ENCODE data around the gene DHRS7C.

DHRS7C gene, protein sequence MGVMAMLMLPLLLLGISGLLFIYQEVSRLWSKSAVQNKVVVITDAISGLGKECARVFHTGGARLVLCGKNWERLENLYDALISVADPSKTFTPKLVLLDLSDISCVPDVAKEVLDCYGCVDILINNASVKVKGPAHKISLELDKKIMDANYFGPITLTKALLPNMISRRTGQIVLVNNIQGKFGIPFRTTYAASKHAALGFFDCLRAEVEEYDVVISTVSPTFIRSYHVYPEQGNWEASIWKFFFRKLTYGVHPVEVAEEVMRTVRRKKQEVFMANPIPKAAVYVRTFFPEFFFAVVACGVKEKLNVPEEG

DNA sequence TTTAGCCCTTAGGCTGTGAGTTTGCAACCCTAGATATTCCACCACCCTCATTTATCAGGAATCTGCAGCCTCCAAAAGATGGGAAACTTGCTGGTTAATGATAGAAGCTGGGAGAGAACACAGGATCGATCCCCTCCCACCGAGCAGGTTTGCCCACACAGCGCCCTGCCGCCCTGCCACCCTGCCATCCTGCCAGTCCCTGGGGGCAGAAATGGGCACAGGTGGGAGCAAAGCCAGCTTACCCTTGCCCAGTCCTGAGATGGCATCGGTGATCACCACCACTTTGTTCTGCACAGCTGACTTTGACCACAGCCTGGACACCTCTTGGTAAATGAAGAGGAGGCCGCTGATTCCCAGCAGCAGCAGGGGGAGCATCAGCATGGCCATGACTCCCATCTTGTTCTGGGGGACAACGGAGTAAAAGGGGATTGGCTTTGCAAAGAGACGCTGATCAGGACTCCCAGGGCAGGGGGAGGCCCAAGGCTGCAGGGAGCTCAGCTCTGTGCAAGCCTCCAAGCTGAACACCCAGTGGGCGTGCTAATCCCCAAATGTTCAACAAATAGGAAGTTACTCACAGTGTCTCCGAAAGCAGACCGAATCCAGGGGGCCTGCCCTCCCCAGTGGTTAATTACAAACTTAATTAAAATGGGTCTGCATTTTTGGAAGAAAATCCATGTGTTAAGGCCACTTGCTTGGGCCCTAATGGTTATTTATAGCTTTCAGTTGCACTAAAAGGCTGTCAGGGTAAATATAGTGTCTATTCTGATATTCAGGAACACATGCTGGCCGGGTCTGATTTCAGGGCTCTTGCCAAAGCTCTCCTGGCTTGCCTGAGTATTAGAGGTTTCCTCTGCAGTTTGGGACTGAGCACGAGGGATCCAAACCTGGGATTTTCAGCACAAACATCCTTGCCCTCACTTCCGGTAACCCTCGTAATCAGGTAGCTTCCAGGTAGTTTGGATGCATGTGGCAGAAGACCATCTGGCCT, at the start of gene DHRS7C:
DHRS7C (minus strand) TSS at position 704 of the 988 bp plus-strand sequence; CDS start at position 396, 308 bp downstream.
- H3K27ac ChIP-seq, result no peak within 1 kb of the TSS

DNA sequence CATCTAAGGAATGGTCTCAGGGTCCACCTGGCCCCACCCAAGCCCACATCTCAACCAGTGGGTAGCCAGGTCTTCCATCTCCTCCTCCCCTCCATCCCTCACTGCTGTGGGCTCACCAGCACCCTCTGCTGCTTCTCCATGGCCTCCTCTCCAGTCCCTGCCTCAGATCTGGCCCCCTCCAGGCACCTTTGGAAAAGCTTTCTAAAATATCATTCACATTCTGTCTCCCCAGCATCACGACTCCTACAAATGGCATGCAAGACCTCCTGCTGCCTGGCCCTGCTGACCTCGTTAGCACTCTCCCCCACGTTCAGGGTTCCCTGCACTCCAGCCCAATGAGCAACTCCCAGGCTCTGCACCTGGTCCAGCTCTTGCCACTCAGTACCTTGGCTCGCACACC, 48.0 kb upstream of the DHRS7C start:
- Histone ChIP-seq H3K4me3 (no peak overlapping the region), H3K27me3 (no peaks in the 10 kb centered on the region), H3K4me1 (peaks cover 0 to 27% (median 15%) of the 10 kb centered on the region in 4 donors), H3K27ac (no peak overlapping the region), H3K36me3 (no peaks in the 10 kb centered on the region), H3K9me3 (no peaks in the 10 kb centered on the region)
- intact Hi-C loops (cut with DNase I; ENCODE audit: low total_unique reads), result no loop called here
- DNase-seq, result no peak
- TF ChIP-seq, protein P1, sequence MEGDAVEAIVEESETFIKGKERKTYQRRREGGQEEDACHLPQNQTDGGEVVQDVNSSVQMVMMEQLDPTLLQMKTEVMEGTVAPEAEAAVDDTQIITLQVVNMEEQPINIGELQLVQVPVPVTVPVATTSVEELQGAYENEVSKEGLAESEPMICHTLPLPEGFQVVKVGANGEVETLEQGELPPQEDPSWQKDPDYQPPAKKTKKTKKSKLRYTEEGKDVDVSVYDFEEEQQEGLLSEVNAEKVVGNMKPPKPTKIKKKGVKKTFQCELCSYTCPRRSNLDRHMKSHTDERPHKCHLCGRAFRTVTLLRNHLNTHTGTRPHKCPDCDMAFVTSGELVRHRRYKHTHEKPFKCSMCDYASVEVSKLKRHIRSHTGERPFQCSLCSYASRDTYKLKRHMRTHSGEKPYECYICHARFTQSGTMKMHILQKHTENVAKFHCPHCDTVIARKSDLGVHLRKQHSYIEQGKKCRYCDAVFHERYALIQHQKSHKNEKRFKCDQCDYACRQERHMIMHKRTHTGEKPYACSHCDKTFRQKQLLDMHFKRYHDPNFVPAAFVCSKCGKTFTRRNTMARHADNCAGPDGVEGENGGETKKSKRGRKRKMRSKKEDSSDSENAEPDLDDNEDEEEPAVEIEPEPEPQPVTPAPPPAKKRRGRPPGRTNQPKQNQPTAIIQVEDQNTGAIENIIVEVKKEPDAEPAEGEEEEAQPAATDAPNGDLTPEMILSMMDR (IDR thresholded peaks at IDR 0.05), result no peak

More for the DNA sequence above, at the start of gene DHRS7C:
- H3K9me3 ChIP-seq, result no peaks in the 10 kb centered on the region
- intact Hi-C loops (cut with DNase I; ENCODE audit: low total_unique reads), result no loop called here
- DNase-seq, result no peak
- no peaks in the 10 kb centered on the region for H3K36me3 ChIP-seq
- H3K4me1 ChIP-seq, result peaks cover 0 to 5% (median 0%) of the 10 kb centered on the region in 4 donors
- peaks cover 0 to 6% of the 10 kb centered on the region in 2 donors for H3K27me3 ChIP-seq
- TF ChIP-seq, protein P1 (IDR thresholded peaks at IDR 0.05), result no peak
- no peak within 1 kb of the TSS for H3K4me3 ChIP-seq

DNA sequence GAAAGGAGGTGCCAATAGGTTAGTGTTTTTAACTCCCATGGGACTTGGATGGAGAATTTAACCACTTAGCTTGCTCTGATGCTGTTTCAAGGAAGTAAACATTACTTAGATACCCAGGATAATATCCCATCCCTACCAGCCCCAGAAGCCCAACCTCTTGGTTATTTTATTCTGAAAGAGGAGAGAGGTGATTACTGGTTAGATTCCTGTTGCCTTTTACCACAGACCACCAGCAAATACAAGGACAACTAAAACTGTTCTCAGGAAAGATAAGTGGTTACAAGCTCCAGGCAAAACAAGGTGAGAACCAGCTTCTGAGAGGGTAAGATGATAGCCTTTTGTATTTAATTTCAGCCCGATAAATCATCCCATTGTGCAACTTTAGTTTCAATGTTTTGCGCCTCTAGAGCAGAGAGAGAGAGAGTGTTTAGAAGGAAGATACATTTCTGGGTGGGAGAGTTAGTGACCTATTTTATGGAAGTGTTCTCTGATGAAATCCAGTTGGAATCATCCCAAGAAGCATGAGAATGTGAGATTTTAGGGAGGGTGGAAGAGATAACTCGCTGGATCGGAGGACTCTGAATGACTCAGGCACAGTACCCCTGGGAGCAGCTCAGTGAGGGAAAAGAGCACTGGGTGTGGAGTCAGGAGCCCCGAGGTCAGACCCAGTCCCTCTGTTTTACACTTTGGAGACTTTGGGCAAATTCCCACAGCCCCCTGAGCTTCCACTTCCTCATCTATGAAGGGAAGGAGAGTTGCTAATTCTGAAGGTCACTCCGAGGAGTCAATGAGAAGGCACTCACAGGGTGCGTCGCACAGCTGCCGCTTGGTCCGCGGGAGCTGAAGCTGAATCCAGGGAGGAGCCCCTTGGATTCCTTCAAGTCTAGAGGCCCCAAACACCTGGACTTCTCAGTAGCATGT, 46.4 kb upstream of the DHRS7C start:
- H3K27me3 ChIP-seq, result no peaks in the 10 kb centered on the region
- H3K36me3 ChIP-seq, result no peaks in the 10 kb centered on the region
- intact Hi-C loops (cut with DNase I; ENCODE audit: low total_unique reads), result no loop called here
- DNase-seq, result peak; percentile 72 to 84
- TF ChIP-seq, protein P1 (IDR thresholded peaks at IDR 0.05), result no peak
- no peak overlapping the region for H3K27ac ChIP-seq
- no peaks in the 10 kb centered on the region for H3K9me3 ChIP-seq
- no peak overlapping the region for H3K4me3 ChIP-seq
- H3K4me1 ChIP-seq, result peaks cover 0 to 19% (median 10%) of the 10 kb centered on the region in 4 donors

DNA sequence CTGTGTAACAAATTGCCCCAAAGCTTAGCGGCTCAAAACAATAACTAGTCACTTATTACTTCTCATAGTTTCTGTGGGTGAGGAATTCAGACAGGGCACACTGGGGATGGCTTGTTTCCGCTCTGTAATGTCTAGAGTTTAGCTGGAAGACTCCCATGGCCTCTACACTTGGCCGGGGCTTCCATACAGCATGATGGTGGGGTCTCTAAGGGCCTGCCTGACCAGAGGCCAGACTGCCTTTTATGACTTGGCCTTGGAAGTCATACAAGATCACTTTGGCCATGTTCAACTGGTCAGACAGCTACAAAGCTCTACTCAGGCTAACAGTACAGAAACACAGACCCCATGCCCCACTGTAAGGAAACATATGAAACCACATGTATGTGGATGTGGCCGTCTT, 42.5 kb upstream of the DHRS7C start:
- no peaks in the 10 kb centered on the region for H3K9me3 ChIP-seq
- no peak overlapping the region for H3K4me3 ChIP-seq
- TF ChIP-seq, protein P1 (IDR thresholded peaks at IDR 0.05), result no peak
- no peaks in the 10 kb centered on the region for H3K36me3 ChIP-seq
- no peak for DNase-seq
- H3K27ac ChIP-seq, result no peak overlapping the region
- intact Hi-C loops (cut with DNase I; ENCODE audit: low total_unique reads), result no loop called here
- H3K4me1 ChIP-seq, result peaks cover 0 to 5% (median 0%) of the 10 kb centered on the region in 4 donors
- H3K27me3 ChIP-seq, result no peaks in the 10 kb centered on the region

DNA sequence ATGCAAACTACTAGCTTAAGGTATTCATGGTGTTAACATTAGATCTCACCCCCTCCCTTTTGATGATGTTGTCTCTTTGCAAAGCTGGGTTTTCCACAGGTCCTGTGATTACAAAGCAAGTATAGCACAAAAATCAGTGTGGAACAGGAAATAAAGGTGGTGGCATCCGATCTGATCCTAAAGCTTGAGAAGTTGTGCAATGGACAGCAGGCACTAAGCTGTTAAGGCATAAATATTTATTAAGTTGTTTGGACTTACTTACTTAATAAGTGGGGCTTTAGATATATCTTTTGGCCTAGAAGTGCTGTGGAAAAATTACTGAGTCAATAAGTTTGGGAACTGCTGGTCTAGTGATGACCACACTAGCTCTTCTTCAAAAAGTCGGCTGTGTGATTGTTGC, 39.3 kb upstream of the DHRS7C start:
- DNase-seq, result no peak
- Histone ChIP-seq H3K27ac (no peak overlapping the region), H3K27me3 (peaks cover 0 to 3% of the 10 kb centered on the region in 2 donors), H3K9me3 (no peaks in the 10 kb centered on the region), H3K4me1 (no peaks in the 10 kb centered on the region), H3K4me3 (no peak overlapping the region), H3K36me3 (no peaks in the 10 kb centered on the region)
- TF ChIP-seq, protein P1 (IDR thresholded peaks at IDR 0.05), result no peak
- intact Hi-C loops (cut with DNase I; ENCODE audit: low total_unique reads), result no loop called here

All from tibial artery (tissue), 4 donors.